IMR-90 (cell line): ENCODE measurements around the gene REXO5. TPM values are rescaled to one million over a fixed set of nuclear protein-coding genes. Genes with fewer than 3 reads are reported as not detected.

ENCODE experiments used
- ATAC-seq: fragments of 200-7000 bp; cut with Tn5 transposase; 2 replicates; pipeline ENCODE4 v1.9.1; 2020; ENCODE audit warnings: low read depth, mild to moderate bottlenecking, moderate library complexity
- BruUV-seq: library from RNA; stranded (reverse); fragments of 400-500 nt; replicated peaks from 2 replicates; lab custom pipeline; 2021; lab: Mats Ljungman, UMichigan
- CTCF ChIA-PET: fragments of 300-600 bp; formaldehyde crosslinking; extraction: SDS; loops from one replicate; lab custom pipeline; 2021; ENCODE audit warnings: antibody characterized with exemption; lab: Yijun Ruan, JAX
- POLR2A ChIA-PET: fragments of 300-600 bp; sonication (Branson Sonifier 250); formaldehyde crosslinking; loops from one replicate; lab custom pipeline; 2022; ENCODE audit warnings: antibody characterized with exemption; ENCODE audit not compliant: unreplicated experiment; lab: Charles Lee
- DNase-seq: peaks from one replicate; pipeline ENCODE4 v3.0.0; 2013
- H2AFZ ChIP-seq: replicated peaks from 2 replicates; pipeline ENCODE3; 2013; ENCODE audit warnings: low read length, mild to moderate bottlenecking; ENCODE audit not compliant: poor library complexity
- H2AK5ac ChIP-seq: 2 replicates; pipeline ENCODE4 v1.6.1; 2013; ENCODE audit warnings: low read depth, low read length, inconsistent platforms
- H2AK9ac ChIP-seq: replicated peaks from 2 replicates; pipeline ENCODE3; 2013; ENCODE audit warnings: mild to moderate bottlenecking, low read depth, low read length, moderate library complexity; ENCODE audit not compliant: poor library complexity
- H2BK120ac ChIP-seq: 2 replicates; pipeline ENCODE4 v1.6.1; 2013; ENCODE audit warnings: low read depth, low read length, inconsistent platforms
- H2BK15ac ChIP-seq: 3 replicates; pipeline ENCODE4 v1.6.1; 2013; ENCODE audit warnings: low read depth, low read length, inconsistent platforms
- H2BK20ac ChIP-seq: 2 replicates; pipeline ENCODE4 v1.6.1; 2013; ENCODE audit warnings: low read depth, mild to moderate bottlenecking, inconsistent platforms, low read length, moderate library complexity
- H2BK5ac ChIP-seq: 2 replicates; pipeline ENCODE4 v1.6.1; 2013; ENCODE audit warnings: mild to moderate bottlenecking, low read depth, low read length, inconsistent platforms; ENCODE audit not compliant: poor library complexity, severe bottlenecking
- H3K14ac ChIP-seq: replicated peaks from 2 replicates; pipeline ENCODE4 v1.6.1; 2013; ENCODE audit warnings: low read depth, low read length, inconsistent platforms
- H3K18ac ChIP-seq: 2 replicates; pipeline ENCODE4 v1.6.1; 2013; ENCODE audit warnings: low read depth, low read length, control low read depth
- H3K23ac ChIP-seq: 2 replicates; pipeline ENCODE4 v1.6.1; 2013; ENCODE audit warnings: low read depth, low read length, inconsistent platforms
- H3K27ac ChIP-seq: 2 replicates; pipeline ENCODE4 v1.5.1; 2013; ENCODE audit warnings: mild to moderate bottlenecking, control low read depth, low read length; ENCODE audit not compliant: insufficient read depth
- H3K27me3 ChIP-seq: 2 replicates; pipeline ENCODE4 v1.6.1; 2013; ENCODE audit warnings: low read length; ENCODE audit not compliant: control insufficient read depth, insufficient read depth
- H3K36me3 ChIP-seq: 2 replicates; pipeline ENCODE4 v1.6.1; 2013; ENCODE audit warnings: low read length, mixed read lengths; ENCODE audit not compliant: control insufficient read depth, insufficient read depth
- H3K4ac ChIP-seq: 2 replicates; pipeline ENCODE4 v1.6.1; 2013; ENCODE audit warnings: low read depth, low read length, inconsistent platforms
- H3K4me1 ChIP-seq: 2 replicates; pipeline ENCODE4 v1.6.1; 2013; ENCODE audit warnings: low read length, mixed read lengths; ENCODE audit not compliant: control insufficient read depth, insufficient read depth
- H3K4me2 ChIP-seq: 2 replicates; pipeline ENCODE4 v1.6.1; 2013; ENCODE audit warnings: low read depth, mild to moderate bottlenecking, control low read depth, low read length, moderate library complexity
- H3K4me3 ChIP-seq: 2 replicates; pipeline ENCODE4 v1.5.1; 2013; ENCODE audit warnings: low read depth, mild to moderate bottlenecking, control low read depth, low read length, moderate library complexity; ENCODE audit not compliant: insufficient read depth
- H3K56ac ChIP-seq: 2 replicates; pipeline ENCODE4 v1.6.1; 2013; ENCODE audit warnings: low read length, inconsistent platforms; ENCODE audit not compliant: insufficient read depth; ENCODE audit errors: extremely low read depth
- H3K79me1 ChIP-seq, 2 experiments: 2 replicates each; pipeline ENCODE4 v1.6.1; 2013; ENCODE audit warnings: low read length in 2 of 2, inconsistent platforms in 1 of 2, low read depth in 1 of 2
- H3K9ac ChIP-seq: 2 replicates; pipeline ENCODE4 v1.6.1; 2013; ENCODE audit warnings: low read depth, low read length, control low read depth
- H3K9me1 ChIP-seq: 2 replicates; pipeline ENCODE4 v1.6.1; 2013; ENCODE audit warnings: low read length, inconsistent platforms; ENCODE audit not compliant: insufficient read depth
- H3K9me3 ChIP-seq: 2 replicates; pipeline ENCODE4 v1.6.1; 2013; ENCODE audit warnings: low read length; ENCODE audit not compliant: control insufficient read depth, insufficient read depth
- H4K20me1 ChIP-seq: 2 replicates; pipeline ENCODE4 v1.6.1; 2013; ENCODE audit warnings: low read length, inconsistent platforms; ENCODE audit not compliant: insufficient read depth
- H4K5ac ChIP-seq: 2 replicates; pipeline ENCODE4 v1.6.1; 2013; ENCODE audit warnings: mild to moderate bottlenecking, low read depth, low read length, control low read depth
- H4K8ac ChIP-seq, 2 experiments: 2 replicates each; pipeline ENCODE4 v1.6.1; 2013; ENCODE audit warnings: low read depth in 2 of 2, low read length in 2 of 2, control low read depth in 1 of 2, inconsistent platforms in 1 of 2
- H4K91ac ChIP-seq: 2 replicates; pipeline ENCODE4 v1.6.1; 2013; ENCODE audit warnings: low read depth, low read length, inconsistent platforms; ENCODE audit not compliant: insufficient read depth
- MAFK ChIP-seq: IDR thresholded peaks from 2 replicates; pipeline ENCODE4 v1.6.1; 2012; ENCODE audit warnings: low read depth, low read length, improper control_type of control experiment
- RCOR1 ChIP-seq: IDR thresholded peaks from 2 replicates; pipeline ENCODE4 v1.6.1; 2012; ENCODE audit warnings: mild to moderate bottlenecking, low read length, improper control_type of control experiment; ENCODE audit not compliant: insufficient replicate concordance
- WGBS, 2 experiments: methylation state at CpG; one replicate each; pipeline versions ENCODE4 v1.1.5 to v1.1.7; 2013; ENCODE audit warnings: missing lambda C conversion rate in 2 of 2; ENCODE audit not compliant: insufficient read length in 1 of 2; ENCODE audit errors: extremely low coverage in 2 of 2; 5-methylcytosine and 5-hydroxymethylcytosine counted together
- dilution Hi-C: fragments of 300-500 bp; cut with HindIII; formaldehyde crosslinking; loops from one replicate; pipeline ENCODE4 v1.14.3; 2018; ENCODE audit warnings: low sequenced_read_pairs; ENCODE audit not compliant: unreplicated experiment
- in situ Hi-C: fragments of 300-500 bp; cut with MboI; formaldehyde crosslinking; loops from 3 replicates; pipeline ENCODE4 v1.14.3; 2019; ENCODE audit warnings: low sequenced_read_pairs, inconsistent platforms, mixed read lengths
- intact Hi-C: fragments of 100-400 bp; cut with micrococcal nuclease; formaldehyde crosslinking; loops from 2 replicates; pipeline ENCODE4 v1.10.0; 2022
- polyA plus RNA-seq, 3 experiments: library from polyadenylated mRNA; depleted of rRNA; stranded (reverse); fragments of >200 nt; gene quantifications; 2 replicates each; pipeline ENCODE4 v1.2.3, GENCODE V29; 2012; ENCODE audit warnings: low replicate concordance in 1 of 3
- total RNA-seq: library from RNA; depleted of rRNA; stranded (reverse); fragments of >200 nt; gene quantifications from 2 replicates; pipeline ENCODE4 v1.2.3, GENCODE V29; 2012

Gene REXO5
- total and polyA plus RNA-seq, 2 of the 4 experiments (the other 2 are of a cell fraction): 3.7 to 7.0 TPM

- Histone ChIP-seq H3K36me3 (peaks cover 4% of the 10 kb centered on the region; the same call in 1 of the 2 replicates), H2BK5ac (no peak overlapping the region), H3K23ac (no peak overlapping the region), H3K79me1 (no peaks in the 10 kb centered on the region), H3K27me3 (no peaks in the 10 kb centered on the region), H3K9ac (no peak overlapping the region), H3K9me1 (no peaks in the 10 kb centered on the region), H2AK9ac (no peak overlapping the region), H2BK20ac (no peak overlapping the region), H3K4me3 (no peak overlapping the region), H3K14ac (no peak overlapping the region), H4K91ac (no peak overlapping the region), H3K56ac (no peak overlapping the region), H4K5ac (no peak overlapping the region), H4K8ac (no peak overlapping the region), H4K20me1 (no peaks in the 10 kb centered on the region), H3K9me3 (no peaks in the 10 kb centered on the region), H2BK15ac (no peak overlapping the region), H3K18ac (no peak overlapping the region), H3K27ac (no peak overlapping the region), H3K4me1 (no peaks in the 10 kb centered on the region), H3K4ac (no peak overlapping the region), H2BK120ac (no peak overlapping the region), H3K4me2 (no peak overlapping the region), H2AFZ (no peak overlapping the region), H2AK5ac (no peak overlapping the region)
- intact Hi-C loops: no loop called here
- no peak for DNase-seq
- WGBS, 2 experiments: no CpG with 5 or more reads among the region's 3 CpGs
- in situ Hi-C loops: no loop called here
- ATAC-seq: no peak
- CTCF ChIA-PET: no interaction called here
- dilution Hi-C loops: no loop called here
- TF ChIP-seq MAFK: no peak
- no peak for TF ChIP-seq RCOR1
- POLR2A ChIA-PET: no interaction called here
- BruUV-seq: no TSS peak
These were observed 16.4 kb downstream of the REXO5 start for GRCh38 chr16:20822521-20823325.
